Smooth muscle cell (in vitro differentiated cells): ENCODE measurements around the gene RTF2. TPM values are rescaled to one million over a fixed set of nuclear protein-coding genes. Genes with fewer than 3 reads are reported as not detected.

Experiments
- DNase-seq: peaks from one replicate; lab custom pipeline; 2025; ENCODE audit not compliant: unreplicated experiment; lab: John Stamatoyannopoulos, UW
- H2AFZ ChIP-seq: fragments of 200-600 bp; sonication (generic); 2 replicates; pipeline ENCODE4 v1.6.0; 2016; ENCODE audit warnings: antibody characterized with exemption, low read depth, mild to moderate bottlenecking
- H3F3A ChIP-seq: fragments of 200-600 bp; sonication (generic); 2 replicates; pipeline ENCODE4 v1.6.0; 2017; ENCODE audit warnings: antibody characterized with exemption, low read depth
- H3K27ac ChIP-seq: fragments of 200-600 bp; sonication (generic); 2 replicates; pipeline ENCODE4 v1.5.1; 2016; ENCODE audit warnings: low read depth, mild to moderate bottlenecking
- H3K27me3 ChIP-seq: fragments of 200-600 bp; sonication (generic); 2 replicates; pipeline ENCODE4 v1.6.1; 2016; ENCODE audit warnings: low read depth, mild to moderate bottlenecking
- H3K36me3 ChIP-seq: fragments of 200-600 bp; sonication (generic); 2 replicates; pipeline ENCODE4 v1.5.1; 2016; ENCODE audit warnings: low read depth
- H3K4me1 ChIP-seq: fragments of 200-600 bp; sonication (generic); 2 replicates; pipeline ENCODE4 v1.5.1; 2016; ENCODE audit warnings: low read depth
- H3K4me2 ChIP-seq: fragments of 200-600 bp; sonication (generic); 2 replicates; pipeline ENCODE4 v1.6.0; 2016; ENCODE audit warnings: mild to moderate bottlenecking
- H3K4me3 ChIP-seq: fragments of 200-600 bp; sonication (generic); 2 replicates; pipeline ENCODE4 v1.5.1; 2016; ENCODE audit warnings: mild to moderate bottlenecking
- H3K79me2 ChIP-seq: fragments of 200-600 bp; sonication (generic); 2 replicates; pipeline ENCODE4 v1.6.0; 2016; ENCODE audit warnings: low read depth, mild to moderate bottlenecking
- H3K9ac ChIP-seq: fragments of 200-600 bp; sonication (generic); 2 replicates; pipeline ENCODE4 v1.6.0; 2016; ENCODE audit warnings: low read depth
- H3K9me3 ChIP-seq: fragments of 200-600 bp; sonication (generic); replicated peaks from 2 replicates; pipeline ENCODE4 v1.5.1; 2016; ENCODE audit warnings: low read depth
- H4K20me1 ChIP-seq: fragments of 200-600 bp; sonication (generic); 2 replicates; pipeline ENCODE4 v1.6.0; 2016; ENCODE audit warnings: low read depth
- WGBS: methylation state at CpG from one replicate; pipeline ENCODE4 v1.1.7; 2016; ENCODE audit warnings: low lambda C conversion rate; 5-methylcytosine and 5-hydroxymethylcytosine counted together
- polyA plus RNA-seq: library from polyadenylated mRNA; unstranded; fragments of >200 nt; fragmentation: Nextera tagmentation; extraction: Ambion mirVana; gene quantifications from 2 replicates; pipeline ENCODE4 v1.2.1, GENCODE V29; 2016
- total RNA-seq: library from RNA; depleted of rRNA; stranded (reverse); fragments of >200 nt; gene quantifications from 2 replicates; pipeline ENCODE4 v1.2.3, GENCODE V29; 2014
- TF ChIP-seq, protein P1 (sequence below): fragments of 200-600 bp; sonication (generic); IDR thresholded peaks from 2 replicates; pipeline ENCODE4 v1.5.1; 2017; ENCODE audit warnings: borderline replicate concordance, mild to moderate bottlenecking, antibody characterized with exemption; ENCODE audit not compliant: insufficient read depth, poor library complexity, severe bottlenecking

The RTF2 gene
- total and polyA plus RNA-seq, 2 experiments from 2014 or later = 38.0 to 106 TPM

DNA sequence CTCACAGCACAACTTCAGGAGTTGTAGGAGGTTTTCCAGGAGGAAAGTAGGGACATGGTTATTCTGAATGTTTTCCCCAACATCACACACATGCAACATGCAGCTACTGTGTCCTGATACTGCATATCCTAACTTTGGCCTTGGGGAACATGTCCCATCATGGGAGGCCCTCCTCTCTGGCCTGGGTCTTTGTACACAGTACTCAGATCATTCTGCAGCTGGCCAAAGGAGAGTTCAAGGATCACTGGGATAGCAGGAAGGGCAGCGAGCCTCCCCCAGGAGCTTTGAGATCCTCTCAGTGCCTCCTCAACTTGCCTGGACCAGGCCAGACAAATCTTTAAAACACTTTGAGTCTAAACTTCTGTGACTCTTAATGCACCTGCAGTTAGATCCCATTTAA, 43.5 kb upstream of the RTF2 start:
- H3K36me3 ChIP-seq = no peaks in the 10 kb centered on the region
- no peak overlapping the region for H3K27ac ChIP-seq
- H3F3A ChIP-seq = peaks cover 7% of the 10 kb centered on the region
- 87% methylated on average over 1 of the region's 1 CpG for WGBS
- H2AFZ ChIP-seq = no peak overlapping the region
- H3K9ac ChIP-seq = no peak overlapping the region
- no peaks in the 10 kb centered on the region for H4K20me1 ChIP-seq
- TF ChIP-seq, protein P1, sequence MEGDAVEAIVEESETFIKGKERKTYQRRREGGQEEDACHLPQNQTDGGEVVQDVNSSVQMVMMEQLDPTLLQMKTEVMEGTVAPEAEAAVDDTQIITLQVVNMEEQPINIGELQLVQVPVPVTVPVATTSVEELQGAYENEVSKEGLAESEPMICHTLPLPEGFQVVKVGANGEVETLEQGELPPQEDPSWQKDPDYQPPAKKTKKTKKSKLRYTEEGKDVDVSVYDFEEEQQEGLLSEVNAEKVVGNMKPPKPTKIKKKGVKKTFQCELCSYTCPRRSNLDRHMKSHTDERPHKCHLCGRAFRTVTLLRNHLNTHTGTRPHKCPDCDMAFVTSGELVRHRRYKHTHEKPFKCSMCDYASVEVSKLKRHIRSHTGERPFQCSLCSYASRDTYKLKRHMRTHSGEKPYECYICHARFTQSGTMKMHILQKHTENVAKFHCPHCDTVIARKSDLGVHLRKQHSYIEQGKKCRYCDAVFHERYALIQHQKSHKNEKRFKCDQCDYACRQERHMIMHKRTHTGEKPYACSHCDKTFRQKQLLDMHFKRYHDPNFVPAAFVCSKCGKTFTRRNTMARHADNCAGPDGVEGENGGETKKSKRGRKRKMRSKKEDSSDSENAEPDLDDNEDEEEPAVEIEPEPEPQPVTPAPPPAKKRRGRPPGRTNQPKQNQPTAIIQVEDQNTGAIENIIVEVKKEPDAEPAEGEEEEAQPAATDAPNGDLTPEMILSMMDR = no peak
- no peaks in the 10 kb centered on the region for H3K4me1 ChIP-seq
- no peaks in the 10 kb centered on the region for H3K9me3 ChIP-seq
- no peaks in the 10 kb centered on the region for H3K79me2 ChIP-seq
- H3K4me2 ChIP-seq = no peak overlapping the region
- no peaks in the 10 kb centered on the region for H3K27me3 ChIP-seq
- no peak overlapping the region for H3K4me3 ChIP-seq
- no peak for DNase-seq

DNA sequence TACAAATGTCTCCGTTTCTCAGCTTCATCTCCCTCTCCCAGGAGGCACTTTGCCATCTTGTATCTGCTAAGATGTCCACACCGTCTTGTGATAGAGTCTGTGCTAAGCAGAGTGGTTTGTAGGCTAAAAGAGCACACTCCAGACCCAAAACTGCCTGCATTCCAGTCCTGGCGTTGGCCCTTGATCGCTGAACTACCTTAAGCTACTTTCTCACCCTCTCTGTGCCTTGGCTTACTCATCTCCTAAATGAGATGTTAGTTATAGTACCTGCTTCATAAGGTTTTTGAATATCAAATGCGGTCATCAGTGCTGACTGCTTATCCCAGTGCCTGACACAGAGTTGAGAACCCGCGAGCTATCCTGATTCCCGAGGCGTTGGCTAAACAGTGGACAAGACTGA, 42.4 kb upstream of the RTF2 start:
- Histone ChIP-seq H3K27me3 (no peaks in the 10 kb centered on the region), H3K9me3 (no peaks in the 10 kb centered on the region), H3F3A (peaks cover 7% of the 10 kb centered on the region), H3K79me2 (no peaks in the 10 kb centered on the region), H3K4me2 (no peak overlapping the region), H3K4me3 (no peak overlapping the region), H3K9ac (no peak overlapping the region), H4K20me1 (no peaks in the 10 kb centered on the region), H2AFZ (no peak overlapping the region), H3K27ac (no peak overlapping the region), H3K4me1 (no peaks in the 10 kb centered on the region), H3K36me3 (no peaks in the 10 kb centered on the region)
- DNase-seq = no peak
- TF ChIP-seq, protein P1 = no peak
- 88% methylated on average over 9 of the region's 9 CpGs for WGBS

DNA sequence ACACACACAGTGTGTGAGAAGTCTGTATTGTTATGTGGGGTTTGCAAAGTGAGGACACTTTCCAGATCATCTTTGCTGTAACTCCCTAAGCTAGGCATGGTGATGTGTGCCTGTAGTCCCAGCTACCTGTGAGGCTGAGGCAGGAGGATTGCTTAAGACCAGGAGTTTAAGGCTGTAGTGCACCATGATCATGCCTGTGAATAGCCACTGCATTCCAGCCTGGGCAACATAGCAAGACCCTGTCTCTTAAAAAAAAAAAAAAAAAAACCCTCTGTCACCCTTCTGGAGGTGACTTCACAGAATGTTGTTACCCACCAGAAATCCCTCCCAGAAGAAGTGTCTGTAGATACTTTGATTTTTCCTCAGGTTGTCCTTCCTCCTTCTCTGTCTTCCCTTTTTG, 41.5 kb upstream of the RTF2 start:
- no peak overlapping the region for H3K4me3 ChIP-seq
- TF ChIP-seq, protein P1 = no peak
- no peak overlapping the region for H3K27ac ChIP-seq
- H3K4me1 ChIP-seq = no peaks in the 10 kb centered on the region
- H3K79me2 ChIP-seq = no peaks in the 10 kb centered on the region
- H3K4me2 ChIP-seq = no peak overlapping the region
- no peaks in the 10 kb centered on the region for H3K27me3 ChIP-seq
- H2AFZ ChIP-seq = no peak overlapping the region
- peaks cover 5% of the 10 kb centered on the region for H3F3A ChIP-seq
- H4K20me1 ChIP-seq = no peaks in the 10 kb centered on the region
- no peaks in the 10 kb centered on the region for H3K36me3 ChIP-seq
- H3K9me3 ChIP-seq = no peaks in the 10 kb centered on the region
- no peak overlapping the region for H3K9ac ChIP-seq
- no peak for DNase-seq

DNA sequence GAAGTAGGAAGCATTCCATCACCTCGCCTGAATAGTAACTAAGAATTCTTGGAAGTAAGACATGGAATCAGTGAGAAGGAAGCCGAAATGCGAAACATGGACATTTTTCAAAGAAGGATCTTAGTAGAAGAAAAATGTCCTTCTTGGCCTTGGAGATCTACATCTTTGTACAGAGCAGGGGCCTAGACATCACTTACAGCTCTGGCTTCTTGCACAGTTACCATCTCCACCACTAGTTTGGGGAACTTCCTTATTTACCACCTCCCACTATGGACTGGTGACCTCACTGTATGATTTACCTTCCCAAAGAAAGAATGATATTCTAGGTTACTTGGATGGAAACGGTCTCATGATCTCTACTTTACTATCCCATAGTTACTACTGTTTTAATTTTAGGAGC, 40.6 kb upstream of the RTF2 start:
- no peak for DNase-seq
- no peak overlapping the region for H3K27ac ChIP-seq
- 94% methylated on average over 4 of the region's 4 CpGs for WGBS
- H3K27me3 ChIP-seq = no peaks in the 10 kb centered on the region
- no peak overlapping the region for H3K4me2 ChIP-seq
- no peaks in the 10 kb centered on the region for H3K4me1 ChIP-seq
- no peaks in the 10 kb centered on the region for H4K20me1 ChIP-seq
- no peaks in the 10 kb centered on the region for H3K9me3 ChIP-seq
- no peaks in the 10 kb centered on the region for H3K79me2 ChIP-seq
- TF ChIP-seq, protein P1 = no peak
- H3F3A ChIP-seq = no peaks in the 10 kb centered on the region
- H3K4me3 ChIP-seq = no peak overlapping the region
- H2AFZ ChIP-seq = no peak overlapping the region
- no peak overlapping the region for H3K9ac ChIP-seq
- no peaks in the 10 kb centered on the region for H3K36me3 ChIP-seq
